ENCODE results near the gene ANK2.

The ANK2 gene

GRCh38 chr4:113288696-113289095, 239.2 kb downstream of the ANK2 start:
- DNase-seq (ENCODE audit: low read depth in 2 of 2) = no peak

- no peak for DNase-seq (ENCODE audit: low read depth in 2 of 2)
Observed at GRCh38 chr4:113289766-113290165, 240.3 kb downstream of the ANK2 start.

- DNase-seq (ENCODE audit: low read depth in 2 of 2) = no peak
Observed at GRCh38 chr4:113290666-113291065, 241.2 kb downstream of the ANK2 start.

- DNase-seq (ENCODE audit: low read depth in 2 of 2) = no peak
Observed at GRCh38 chr4:113292371-113293042, 243.1 kb downstream of the ANK2 start.

GRCh38 chr4:113293043-113293560, 243.6 kb downstream of the ANK2 start:
- no peak for DNase-seq (ENCODE audit: low read depth in 2 of 2)

GRCh38 chr4:113293674-113294073, 244.2 kb downstream of the ANK2 start:
- no peak for DNase-seq (ENCODE audit: low read depth in 2 of 2)

GRCh38 chr4:113294908-113295307, 245.5 kb downstream of the ANK2 start:
- DNase-seq (ENCODE audit: low read depth in 2 of 2) = no peak

- DNase-seq (ENCODE audit: low read depth in 2 of 2) = no peak
Observed at GRCh38 chr4:113300471-113300928, 251.0 kb downstream of the ANK2 start.

- no peak for DNase-seq (ENCODE audit: low read depth in 2 of 2)
Observed at GRCh38 chr4:113302051-113302450, 252.6 kb downstream of the ANK2 start.

GRCh38 chr4:113303315-113303714, 253.9 kb downstream of the ANK2 start:
- no peak for DNase-seq (ENCODE audit: low read depth in 2 of 2)

- DNase-seq (ENCODE audit: low read depth in 2 of 2) = no peak
Observed at GRCh38 chr4:113311047-113311446, 261.6 kb downstream of the ANK2 start.

GRCh38 chr4:113312529-113312928, 263.1 kb downstream of the ANK2 start:
- no peak for DNase-seq (ENCODE audit: low read depth in 2 of 2)

- no peak for DNase-seq (ENCODE audit: low read depth in 2 of 2)
Observed at GRCh38 chr4:113314426-113314825, 265.0 kb downstream of the ANK2 start.

- DNase-seq (ENCODE audit: low read depth in 2 of 2) = no peak
Observed at GRCh38 chr4:113316879-113317278, 267.4 kb downstream of the ANK2 start.

- DNase-seq (ENCODE audit: low read depth in 2 of 2) = no peak
Observed at GRCh38 chr4:113317523-113317922, 268.1 kb downstream of the ANK2 start.

GRCh38 chr4:113322736-113323135, 273.3 kb downstream of the ANK2 start:
- no peak for DNase-seq (ENCODE audit: low read depth in 2 of 2)

GRCh38 chr4:113325876-113326615, 276.6 kb downstream of the ANK2 start:
- no peak for DNase-seq (ENCODE audit: low read depth in 2 of 2)

- no peak for DNase-seq (ENCODE audit: low read depth in 2 of 2)
Observed at GRCh38 chr4:113327494-113327893, 278.0 kb downstream of the ANK2 start.

GRCh38 chr4:113328514-113328913, 279.1 kb downstream of the ANK2 start:
- DNase-seq (ENCODE audit: low read depth in 2 of 2) = no peak

- DNase-seq (ENCODE audit: low read depth in 2 of 2) = no peak
Observed at GRCh38 chr4:113330200-113330599, 280.7 kb downstream of the ANK2 start.

- DNase-seq (ENCODE audit: low read depth in 2 of 2) = no peak
Observed at GRCh38 chr4:113331811-113332210, 282.4 kb downstream of the ANK2 start.

- DNase-seq (ENCODE audit: low read depth in 2 of 2) = no peak
Observed at GRCh38 chr4:113332701-113333100, 283.2 kb downstream of the ANK2 start.

- no peak for DNase-seq (ENCODE audit: low read depth in 2 of 2)
Observed at GRCh38 chr4:113335746-113336145, 286.3 kb downstream of the ANK2 start.

All from stimulated activated CD8-positive, alpha-beta memory T cell treated with anti-CD3 and anti-CD28 coated beads, Interleukin-7, amount 100 ng/mL, for 1 hour (primary cell).